ENCODE measurements around the gene CACHD1. TPM values are rescaled to one million over a fixed set of nuclear protein-coding genes. Genes with fewer than 3 reads are reported as not detected.

The CACHD1 gene
- total and polyA plus RNA-seq, 9 of the 15 experiments (the other 6 are each of a cell fraction or from before 2014, with no cell fraction given) = 0.07 TPM; not detected in 8

DNA sequence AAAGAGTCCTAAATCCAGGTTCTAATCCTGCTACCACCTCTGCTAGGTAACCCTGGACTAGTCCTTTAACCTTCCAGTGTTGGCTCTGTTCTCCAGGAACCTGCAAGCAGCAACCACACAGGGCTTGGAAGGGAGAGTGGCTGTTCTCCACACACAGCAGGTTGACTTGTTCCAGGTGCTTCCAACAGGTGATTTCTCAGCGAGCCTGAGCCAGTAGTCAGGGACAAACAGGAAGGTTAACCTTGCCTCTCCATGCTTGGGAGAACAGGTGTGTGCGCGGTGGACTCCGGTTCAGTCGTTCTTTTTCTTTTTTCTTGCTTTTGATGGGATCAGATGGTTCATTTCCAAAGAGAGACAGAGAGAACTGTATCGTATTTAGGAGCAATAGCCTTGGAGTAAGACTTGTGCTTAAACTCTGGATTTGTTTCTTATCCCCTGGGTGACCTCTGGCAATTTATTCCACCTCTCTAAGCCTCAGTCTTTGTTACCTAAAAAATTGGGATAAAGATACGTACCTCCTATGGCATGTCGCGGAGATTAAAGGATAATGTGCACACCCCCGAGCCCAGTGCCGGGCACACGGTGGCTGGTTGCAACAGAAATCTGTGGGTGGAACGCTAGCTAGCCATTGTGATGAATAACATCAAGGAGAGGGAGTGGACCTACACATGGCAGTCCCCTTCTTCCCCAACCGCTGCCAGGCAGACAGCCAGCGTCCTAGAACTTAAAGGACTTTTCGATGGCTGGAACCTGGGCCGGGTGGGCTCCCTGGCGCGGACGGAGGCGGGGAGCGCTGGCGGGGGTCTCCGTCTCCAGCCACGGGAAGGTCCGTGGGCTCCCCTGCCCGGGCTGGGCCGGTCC is 583 bp upstream of the CACHD1 start:
- ChIA-PET CTCF (ENCODE audit: low intra/inter-chr PET ratio) (no interaction called here), POLR2A (no interaction called here)
- H3K4me3 ChIP-seq = no peak overlapping the region
- in situ Hi-C loops (cut with MboI) (no loop called here), intact Hi-C loops (cut with micrococcal nuclease) (no loop called here)
- H3K4me1 ChIP-seq (replicated peaks in 1 of 2; ENCODE audit: control insufficient read depth in 2 of 2, insufficient read depth in 2 of 2, low read length in 2 of 2) = peaks cover 0 to 10% of the 10 kb centered on the region in 2 experiments; a peak in 2 of 5 replicates
- H3K9ac ChIP-seq (ENCODE audit: insufficient read depth in 1 of 2, low read depth in 2 of 2, low read length in 2 of 2) = no peak overlapping the region
- H3K27ac ChIP-seq (ENCODE audit: extremely low read depth, low read depth, low read length) = no peak overlapping the region
- no peak for ATAC-seq
- 6% methylated on average over 24 of the region's 28 CpGs for WGBS (ENCODE audit: insufficient coverage, low coverage, missing lambda C conversion rate)
- peaks cover 9 to 19% of the 10 kb centered on the region in 2 experiments; a peak in 4 of 5 replicates for H3K27me3 ChIP-seq (ENCODE audit: control insufficient read depth in 2 of 2, insufficient read depth in 2 of 2, low read length in 2 of 2)
- no TSS peak for BruUV-seq (replicated peaks)
- no peak for FAIRE-seq
- H3K9me3 ChIP-seq (replicated peaks; ENCODE audit: control insufficient read depth, insufficient read depth, low read depth, low read length) = no peaks in the 10 kb centered on the region
- no peaks in the 10 kb centered on the region for H3K36me3 ChIP-seq (ENCODE audit: control insufficient read depth, insufficient read depth, low read length)
- H3K9me1 ChIP-seq (ENCODE audit: control insufficient read depth, insufficient read depth, low read length) = no peaks in the 10 kb centered on the region
- no peak overlapping the region for H3K4me2 ChIP-seq (ENCODE audit: insufficient read depth, low read length)
- DNase-seq (ENCODE audit: extremely low read depth in 1 of 4, low spot score in 3 of 4) = no peak
- no peak overlapping the region for H2AFZ ChIP-seq (ENCODE audit: low read depth, low read length)
- no peaks in the 10 kb centered on the region for H3K79me2 ChIP-seq (ENCODE audit: control insufficient read depth, insufficient read depth, low read length)
- no peaks in the 10 kb centered on the region for H4K20me1 ChIP-seq (replicated peaks; ENCODE audit: control insufficient read depth, insufficient read depth, low read length)
- TF ChIP-seq KLF1 (tag; IDR thresholded peaks at IDR 0.05) = no peak
- no peak for TF ChIP-seq CBFA2T2 (conservative IDR thresholded peaks at IDR 0.05)
- TF ChIP-seq, protein P1, sequence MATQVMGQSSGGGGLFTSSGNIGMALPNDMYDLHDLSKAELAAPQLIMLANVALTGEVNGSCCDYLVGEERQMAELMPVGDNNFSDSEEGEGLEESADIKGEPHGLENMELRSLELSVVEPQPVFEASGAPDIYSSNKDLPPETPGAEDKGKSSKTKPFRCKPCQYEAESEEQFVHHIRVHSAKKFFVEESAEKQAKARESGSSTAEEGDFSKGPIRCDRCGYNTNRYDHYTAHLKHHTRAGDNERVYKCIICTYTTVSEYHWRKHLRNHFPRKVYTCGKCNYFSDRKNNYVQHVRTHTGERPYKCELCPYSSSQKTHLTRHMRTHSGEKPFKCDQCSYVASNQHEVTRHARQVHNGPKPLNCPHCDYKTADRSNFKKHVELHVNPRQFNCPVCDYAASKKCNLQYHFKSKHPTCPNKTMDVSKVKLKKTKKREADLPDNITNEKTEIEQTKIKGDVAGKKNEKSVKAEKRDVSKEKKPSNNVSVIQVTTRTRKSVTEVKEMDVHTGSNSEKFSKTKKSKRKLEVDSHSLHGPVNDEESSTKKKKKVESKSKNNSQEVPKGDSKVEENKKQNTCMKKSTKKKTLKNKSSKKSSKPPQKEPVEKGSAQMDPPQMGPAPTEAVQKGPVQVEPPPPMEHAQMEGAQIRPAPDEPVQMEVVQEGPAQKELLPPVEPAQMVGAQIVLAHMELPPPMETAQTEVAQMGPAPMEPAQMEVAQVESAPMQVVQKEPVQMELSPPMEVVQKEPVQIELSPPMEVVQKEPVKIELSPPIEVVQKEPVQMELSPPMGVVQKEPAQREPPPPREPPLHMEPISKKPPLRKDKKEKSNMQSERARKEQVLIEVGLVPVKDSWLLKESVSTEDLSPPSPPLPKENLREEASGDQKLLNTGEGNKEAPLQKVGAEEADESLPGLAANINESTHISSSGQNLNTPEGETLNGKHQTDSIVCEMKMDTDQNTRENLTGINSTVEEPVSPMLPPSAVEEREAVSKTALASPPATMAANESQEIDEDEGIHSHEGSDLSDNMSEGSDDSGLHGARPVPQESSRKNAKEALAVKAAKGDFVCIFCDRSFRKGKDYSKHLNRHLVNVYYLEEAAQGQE (IDR thresholded peaks at IDR 0.05; ENCODE audit: borderline replicate concordance) = no peak
- TF ChIP-seq, protein P1 (CRISPR knock-in tag; IDR thresholded peaks at IDR 0.05; ENCODE audit: low read depth) = no peak
- TF ChIP-seq, protein P2, sequence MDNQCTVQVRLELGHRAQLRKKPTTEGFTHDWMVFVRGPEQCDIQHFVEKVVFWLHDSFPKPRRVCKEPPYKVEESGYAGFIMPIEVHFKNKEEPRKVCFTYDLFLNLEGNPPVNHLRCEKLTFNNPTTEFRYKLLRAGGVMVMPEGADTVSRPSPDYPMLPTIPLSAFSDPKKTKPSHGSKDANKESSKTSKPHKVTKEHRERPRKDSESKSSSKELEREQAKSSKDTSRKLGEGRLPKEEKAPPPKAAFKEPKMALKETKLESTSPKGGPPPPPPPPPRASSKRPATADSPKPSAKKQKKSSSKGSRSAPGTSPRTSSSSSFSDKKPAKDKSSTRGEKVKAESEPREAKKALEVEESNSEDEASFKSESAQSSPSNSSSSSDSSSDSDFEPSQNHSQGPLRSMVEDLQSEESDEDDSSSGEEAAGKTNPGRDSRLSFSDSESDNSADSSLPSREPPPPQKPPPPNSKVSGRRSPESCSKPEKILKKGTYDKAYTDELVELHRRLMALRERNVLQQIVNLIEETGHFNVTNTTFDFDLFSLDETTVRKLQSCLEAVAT (IDR thresholded peaks at IDR 0.05) = no peak
- no peak for TF ChIP-seq SRSF1 (IDR thresholded peaks at IDR 0.05; ENCODE audit: low read depth, low read length)
- no peak for TF ChIP-seq NFE2 (IDR thresholded peaks at IDR 0.05; ENCODE audit: low read depth)
- no peak for TF ChIP-seq ZNF778 (CRISPR knock-in tag; IDR thresholded peaks at IDR 0.05)
- TF ChIP-seq, protein P3, sequence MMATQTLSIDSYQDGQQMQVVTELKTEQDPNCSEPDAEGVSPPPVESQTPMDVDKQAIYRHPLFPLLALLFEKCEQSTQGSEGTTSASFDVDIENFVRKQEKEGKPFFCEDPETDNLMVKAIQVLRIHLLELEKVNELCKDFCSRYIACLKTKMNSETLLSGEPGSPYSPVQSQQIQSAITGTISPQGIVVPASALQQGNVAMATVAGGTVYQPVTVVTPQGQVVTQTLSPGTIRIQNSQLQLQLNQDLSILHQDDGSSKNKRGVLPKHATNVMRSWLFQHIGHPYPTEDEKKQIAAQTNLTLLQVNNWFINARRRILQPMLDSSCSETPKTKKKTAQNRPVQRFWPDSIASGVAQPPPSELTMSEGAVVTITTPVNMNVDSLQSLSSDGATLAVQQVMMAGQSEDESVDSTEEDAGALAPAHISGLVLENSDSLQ (IDR thresholded peaks at IDR 0.05) = no peak
- no peak for TF ChIP-seq KLF10 (CRISPR knock-in tag; IDR thresholded peaks at IDR 0.05)
- no peak for TF ChIP-seq TEAD2 (tag; IDR thresholded peaks at IDR 0.05)
- TF ChIP-seq KAT2B (IDR thresholded peaks at IDR 0.05; ENCODE audit: low read depth, low read length) = no peak
- no peak for TF ChIP-seq SNRNP70 (optimal IDR thresholded peaks at IDR 0.05; ENCODE audit: low read depth, low read length)

Data from K562 (cell line).